ENCODE results near the gene AUP1.
"Not testable (repeated sequence)": the region's sequence is repeated elsewhere in the genome, so short reads cannot be mapped to it uniquely, and the experiment has no call there.

The AUP1 gene

GRCh38 chr2:74489906-74490305 is 39.6 kb downstream of the AUP1 start:
- Histone ChIP-seq H3K4me1 (ENCODE audit: low read depth, poor library complexity, severe bottlenecking) (no peaks in the 10 kb centered on the region), H3K79me2 (ENCODE audit: insufficient read depth, low read depth) (no peaks in the 10 kb centered on the region; the same call in 1 of the 2 replicates), H3K36me3 (ENCODE audit: insufficient read depth) (no peaks in the 10 kb centered on the region), H4K20me1 (ENCODE audit: insufficient read depth) (no peaks in the 10 kb centered on the region), H3K27me3 (ENCODE audit: insufficient read depth, low read depth) (no peaks in the 10 kb centered on the region), H3K9ac (no peak overlapping the region), H3K4me2 (no peak overlapping the region), H2AFZ (ENCODE audit: low read depth) (no peak overlapping the region), H3K27ac (no peak overlapping the region), H3K4me3 (IDR thresholded peaks at IDR 0.05; ENCODE audit: insufficient read depth, low read depth, low read length) (no peak overlapping the region)
- no peak for TF ChIP-seq CTCF (conservative IDR thresholded peaks at IDR 0.05; ENCODE audit: low read depth, low read length)

- no peak for TF ChIP-seq CTCF (conservative IDR thresholded peaks at IDR 0.05; ENCODE audit: low read depth, low read length)
- Histone ChIP-seq H3K36me3 (ENCODE audit: insufficient read depth) (no peaks in the 10 kb centered on the region), H3K27me3 (ENCODE audit: insufficient read depth, low read depth) (no peaks in the 10 kb centered on the region)
These were observed 40.6 kb downstream of the AUP1 start for GRCh38 chr2:74488643-74489481.

GRCh38 chr2:74486141-74486540 is 43.4 kb downstream of the AUP1 start:
- H3K27me3 ChIP-seq (ENCODE audit: insufficient read depth, low read depth) = no peaks in the 10 kb centered on the region
- H3K4me1 ChIP-seq (ENCODE audit: low read depth, poor library complexity, severe bottlenecking) = peaks cover 6% of the 10 kb centered on the region

More at GRCh38 chr2:74488643-74489481, 40.6 kb downstream of the AUP1 start:
- Histone ChIP-seq H3K79me2 (ENCODE audit: insufficient read depth, low read depth) (no peaks in the 10 kb centered on the region; the same call in 1 of the 2 replicates), H3K4me1 (ENCODE audit: low read depth, poor library complexity, severe bottlenecking) (no peaks in the 10 kb centered on the region), H4K20me1 (ENCODE audit: insufficient read depth) (no peaks in the 10 kb centered on the region), H3K4me3 (IDR thresholded peaks at IDR 0.05; ENCODE audit: insufficient read depth, low read depth, low read length) (no peak overlapping the region), H3K4me2 (no peak overlapping the region), H3K9ac (no peak overlapping the region), H2AFZ (ENCODE audit: low read depth) (no peak overlapping the region), H3K27ac (no peak overlapping the region)

GRCh38 chr2:74483675-74484164 is 45.8 kb downstream of the AUP1 start:
- Histone ChIP-seq H3K9ac (peak overlapping the region; percentile 90; the same call in 1 of the 2 replicates), H3K4me1 (ENCODE audit: low read depth, poor library complexity, severe bottlenecking) (peaks cover 15% of the 10 kb centered on the region), H3K79me2 (ENCODE audit: insufficient read depth, low read depth) (peaks cover 18% of the 10 kb centered on the region), H3K4me2 (peak overlapping the region; percentile 52), H2AFZ (ENCODE audit: low read depth) (peak overlapping the region; percentile 99)
- not testable (repeated sequence) for H3K4me3 ChIP-seq (IDR thresholded peaks at IDR 0.05; ENCODE audit: insufficient read depth, low read depth, low read length); H3K27ac ChIP-seq; H4K20me1 ChIP-seq (ENCODE audit: insufficient read depth); H3K27me3 ChIP-seq (ENCODE audit: insufficient read depth, low read depth); H3K36me3 ChIP-seq (ENCODE audit: insufficient read depth)

More at GRCh38 chr2:74486141-74486540, 43.4 kb downstream of the AUP1 start:
- no peak overlapping the region for H3K4me2 ChIP-seq
- H3K9ac ChIP-seq = no peak overlapping the region
- peaks cover 11% of the 10 kb centered on the region for H3K79me2 ChIP-seq (ENCODE audit: insufficient read depth, low read depth)
- no peak for TF ChIP-seq CTCF (conservative IDR thresholded peaks at IDR 0.05; ENCODE audit: low read depth, low read length)
- H4K20me1 ChIP-seq (ENCODE audit: insufficient read depth) = no peaks in the 10 kb centered on the region
- no peak overlapping the region for H2AFZ ChIP-seq (ENCODE audit: low read depth)
- H3K36me3 ChIP-seq (ENCODE audit: insufficient read depth) = no peaks in the 10 kb centered on the region
- no peak overlapping the region for H3K27ac ChIP-seq
- no peak overlapping the region for H3K4me3 ChIP-seq (IDR thresholded peaks at IDR 0.05; ENCODE audit: insufficient read depth, low read depth, low read length)
